SK-MEL-5 (cell line): Measurements from ENCODE around the gene MYMX. TPM values are rescaled to one million over a fixed set of nuclear protein-coding genes. Genes with fewer than 3 reads are reported as not detected.
A peak's percentile ranks its signal among the peaks of the same experiment; 100 is the strongest.

Experiments
- DNase-seq: peaks from one replicate; pipeline ENCODE4 v3.0.0-alpha.2; 2016; ENCODE audit warnings: low read depth, low spot score
- in situ Hi-C: cut with HindIII; loops from 2 replicates; pipeline ENCODE4 v1.10.0; 2016; ENCODE audit warnings: low sequenced_read_pairs, high pct_unique_total_duplicates, low pct_unique_long_range_greater_than_20kb
- total RNA-seq: library from RNA; depleted of rRNA; stranded (reverse); fragments of >200 nt; shearing (Covaris generic); gene quantifications from 2 replicates; pipeline ENCODE4 v1.2.3, GENCODE V29; 2014

Gene MYMX
- total RNA-seq, 1 experiment from 2014 or later = not detected

GRCh38 chr6:44254191-44255104 lies 37.7 kb downstream of the MYMX start:
- DNase-seq = peak; percentile 40
- in situ Hi-C loops = no loop called here

- in situ Hi-C loops = no loop called here
- peak; percentile 44 for DNase-seq
Measured at GRCh38 chr6:44255105-44255808, 38.5 kb downstream of the MYMX start.

- in situ Hi-C loops = no loop called here
Measured at GRCh38 chr6:44255871-44256774, 39.4 kb downstream of the MYMX start.

GRCh38 chr6:44256775-44257024 lies 40.0 kb downstream of the MYMX start:
- no peak for DNase-seq
- in situ Hi-C loops = no loop called here

More at GRCh38 chr6:44255871-44256774, 39.4 kb downstream of the MYMX start:
- DNase-seq = no peak

- DNase-seq = peak; percentile 92
- in situ Hi-C loops = no loop called here
Measured at GRCh38 chr6:44257025-44257752, 40.5 kb downstream of the MYMX start, which contains the start of gene SLC35B2. TSS of gene SLC35B2 (minus strand) at chr6:44257528. CDS start at chr6:44257410, 118 bp downstream.

GRCh38 chr6:44257753-44258324 lies 41.1 kb downstream of the MYMX start:
- DNase-seq = no peak
- in situ Hi-C loops = no loop called here

- no peak for DNase-seq
- in situ Hi-C loops = no loop called here
Measured at GRCh38 chr6:44258325-44258863, 41.7 kb downstream of the MYMX start.

- DNase-seq = no peak
- in situ Hi-C loops = no loop called here
Measured at GRCh38 chr6:44258921-44259320, 42.2 kb downstream of the MYMX start.

GRCh38 chr6:44260011-44260410 lies 43.3 kb downstream of the MYMX start:
- no peak for DNase-seq
- in situ Hi-C loops = no loop called here

GRCh38 chr6:44260451-44261297 lies 43.9 kb downstream of the MYMX start:
- no peak for DNase-seq
- in situ Hi-C loops = no loop called here

- no peak for DNase-seq
Measured at GRCh38 chr6:44261581-44261980, 44.9 kb downstream of the MYMX start.

GRCh38 chr6:44262467-44263353 lies 46.0 kb downstream of the MYMX start:
- in situ Hi-C loops = no loop called here
- DNase-seq = no peak

More at GRCh38 chr6:44261581-44261980, 44.9 kb downstream of the MYMX start:
- in situ Hi-C loops = no loop called here

- no peak for DNase-seq
- in situ Hi-C loops = no loop called here
Measured at GRCh38 chr6:44263354-44264100, 46.8 kb downstream of the MYMX start.

- in situ Hi-C loops = no loop called here
- DNase-seq = no peak
Measured at GRCh38 chr6:44264154-44265006, 47.7 kb downstream of the MYMX start.
